ENCODE data around the gene SKP1. TPM values are rescaled to one million over a fixed set of nuclear protein-coding genes. Genes with fewer than 3 reads are reported as not detected.
A peak's percentile ranks its signal among the peaks of the same experiment; 100 is the strongest.

SKP1 gene
- total RNA-seq, 1 donor from 2014 or later, result 233 TPM

DNA sequence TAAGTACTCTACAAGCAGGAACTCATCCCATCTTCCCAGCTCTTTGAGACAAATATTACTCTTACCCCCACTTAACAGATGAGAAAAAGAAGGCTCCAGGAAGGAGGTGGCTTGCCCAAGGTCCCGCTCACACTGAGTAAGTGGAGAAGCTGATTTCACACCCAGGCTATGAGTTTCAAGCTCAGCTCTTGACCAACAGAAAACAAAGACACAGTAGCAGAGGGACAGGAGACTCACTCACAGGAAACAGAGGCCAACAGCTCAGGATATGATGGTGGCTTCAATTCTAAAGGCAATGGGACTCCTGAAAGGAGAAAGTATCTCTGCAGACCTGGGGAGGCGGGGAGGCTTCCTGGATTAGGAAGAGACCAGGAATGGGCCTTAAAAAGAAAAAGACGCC is 69.0 kb downstream of the SKP1 start:
- no peak for DNase-seq (ENCODE audit: low read depth)
- Histone ChIP-seq H3K36me3 (ENCODE audit: control insufficient read depth, insufficient read depth, low read length) (no peaks in the 10 kb centered on the region), H3K27me3 (ENCODE audit: control insufficient read depth, insufficient read depth, low read length) (peaks cover 6% of the 10 kb centered on the region), H3K4me3 (ENCODE audit: low read depth, low read length) (no peak overlapping the region)
- TF ChIP-seq, protein P1, sequence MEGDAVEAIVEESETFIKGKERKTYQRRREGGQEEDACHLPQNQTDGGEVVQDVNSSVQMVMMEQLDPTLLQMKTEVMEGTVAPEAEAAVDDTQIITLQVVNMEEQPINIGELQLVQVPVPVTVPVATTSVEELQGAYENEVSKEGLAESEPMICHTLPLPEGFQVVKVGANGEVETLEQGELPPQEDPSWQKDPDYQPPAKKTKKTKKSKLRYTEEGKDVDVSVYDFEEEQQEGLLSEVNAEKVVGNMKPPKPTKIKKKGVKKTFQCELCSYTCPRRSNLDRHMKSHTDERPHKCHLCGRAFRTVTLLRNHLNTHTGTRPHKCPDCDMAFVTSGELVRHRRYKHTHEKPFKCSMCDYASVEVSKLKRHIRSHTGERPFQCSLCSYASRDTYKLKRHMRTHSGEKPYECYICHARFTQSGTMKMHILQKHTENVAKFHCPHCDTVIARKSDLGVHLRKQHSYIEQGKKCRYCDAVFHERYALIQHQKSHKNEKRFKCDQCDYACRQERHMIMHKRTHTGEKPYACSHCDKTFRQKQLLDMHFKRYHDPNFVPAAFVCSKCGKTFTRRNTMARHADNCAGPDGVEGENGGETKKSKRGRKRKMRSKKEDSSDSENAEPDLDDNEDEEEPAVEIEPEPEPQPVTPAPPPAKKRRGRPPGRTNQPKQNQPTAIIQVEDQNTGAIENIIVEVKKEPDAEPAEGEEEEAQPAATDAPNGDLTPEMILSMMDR (IDR thresholded peaks at IDR 0.05; ENCODE audit: insufficient read depth, low read length, poor library complexity, severe bottlenecking), result no peak

DNA sequence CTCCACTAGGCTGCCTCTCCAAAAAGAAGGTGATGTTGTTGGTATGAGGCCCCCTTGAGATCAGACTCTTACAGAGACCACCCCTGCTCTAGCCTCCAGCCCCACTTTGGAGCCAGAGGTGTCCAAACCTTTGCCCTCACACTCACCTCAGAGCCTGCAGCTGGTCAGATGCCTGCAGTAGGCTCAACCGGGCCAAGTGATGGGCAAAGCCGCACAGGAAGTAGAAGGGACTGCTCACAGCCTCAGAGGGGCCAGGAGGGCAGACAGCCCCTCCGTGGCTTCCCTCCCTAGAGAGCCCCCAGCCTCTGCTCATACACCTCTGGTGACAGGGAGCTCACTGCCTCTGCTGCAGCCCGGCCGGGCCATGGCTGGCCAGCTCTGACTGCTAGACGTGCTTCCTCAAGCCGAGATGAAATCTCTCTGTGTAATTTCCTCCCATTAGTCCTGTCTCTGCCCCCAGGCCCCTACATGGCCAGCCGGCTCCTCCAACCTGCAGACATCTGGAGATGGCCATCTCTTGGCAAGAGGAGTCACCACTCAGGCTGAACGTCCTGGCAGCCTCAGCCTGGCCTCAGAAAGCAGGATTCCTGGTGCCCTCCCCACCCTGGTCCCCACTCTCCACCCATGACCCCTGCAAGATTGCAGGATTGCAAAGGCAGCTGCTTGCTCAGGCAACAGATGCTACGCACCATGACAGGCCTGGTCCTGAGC is 69.6 kb downstream of the SKP1 start:
- TF ChIP-seq, protein P1 (IDR thresholded peaks at IDR 0.05; ENCODE audit: insufficient read depth, low read length, poor library complexity, severe bottlenecking), result no peak
- Histone ChIP-seq H3K36me3 (ENCODE audit: control insufficient read depth, insufficient read depth, low read length) (no peaks in the 10 kb centered on the region), H3K27me3 (ENCODE audit: control insufficient read depth, insufficient read depth, low read length) (peaks cover 5% of the 10 kb centered on the region), H3K4me3 (ENCODE audit: low read depth, low read length) (no peak overlapping the region)
- no peak for DNase-seq (ENCODE audit: low read depth)

DNA sequence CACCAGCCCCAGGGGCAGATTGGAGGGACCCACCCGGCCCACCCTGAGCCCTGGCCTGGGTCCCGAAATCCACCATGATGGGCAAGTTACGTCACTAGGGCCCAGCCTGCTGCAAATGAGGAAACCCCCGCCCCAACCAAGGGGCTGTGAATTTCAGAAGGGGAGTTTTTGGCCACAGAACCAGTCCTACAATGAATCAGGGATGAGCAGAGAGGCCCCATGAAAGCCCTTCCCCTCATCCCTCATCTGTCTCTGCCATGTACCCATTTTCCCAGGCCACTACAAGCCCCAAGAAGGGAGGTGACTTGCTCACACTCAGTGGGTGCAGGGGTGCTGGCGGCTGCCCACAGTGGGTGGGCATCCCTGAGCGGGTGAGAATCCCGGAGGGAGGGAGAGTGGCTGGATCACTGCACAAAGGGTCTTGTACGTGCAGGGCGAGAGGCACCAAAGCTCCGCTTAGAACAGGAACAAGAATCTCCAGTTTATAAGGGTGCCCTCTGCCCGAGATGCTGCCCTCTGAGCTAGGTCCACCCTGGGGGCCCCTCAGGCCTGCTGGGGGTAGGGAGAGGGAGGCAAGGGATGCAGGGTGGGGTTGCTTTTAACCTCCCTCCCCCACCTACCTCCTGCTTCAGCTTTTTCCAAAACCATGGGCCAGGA is 72.6 kb downstream of the SKP1 start:
- Histone ChIP-seq H3K4me3 (ENCODE audit: low read depth, low read length) (no peak overlapping the region), H3K36me3 (ENCODE audit: control insufficient read depth, insufficient read depth, low read length) (no peaks in the 10 kb centered on the region), H3K27me3 (ENCODE audit: control insufficient read depth, insufficient read depth, low read length) (no peaks in the 10 kb centered on the region)
- TF ChIP-seq, protein P1 (IDR thresholded peaks at IDR 0.05; ENCODE audit: insufficient read depth, low read length, poor library complexity, severe bottlenecking), result no peak
- no peak for DNase-seq (ENCODE audit: low read depth)

DNA sequence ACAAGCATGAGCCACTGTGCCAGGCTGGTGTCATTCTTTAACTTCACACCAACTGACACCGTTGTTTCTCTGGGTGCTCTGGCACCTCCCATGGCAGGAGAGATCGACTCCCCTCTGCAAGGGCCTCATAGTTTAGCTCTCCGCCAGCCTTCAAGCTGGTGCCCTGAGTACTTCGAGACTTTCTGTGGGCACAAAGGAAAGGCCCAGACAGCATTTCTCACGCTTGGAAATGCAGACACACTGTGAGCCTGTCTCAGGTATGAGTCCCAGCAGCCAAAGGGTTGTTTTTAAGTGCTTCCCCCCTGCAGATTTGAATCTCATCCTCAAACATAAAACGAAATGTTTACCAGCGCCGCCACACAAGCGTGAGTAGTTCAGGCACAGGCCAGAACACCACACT is 73.4 kb downstream of the SKP1 start:
- TF ChIP-seq, protein P1 (IDR thresholded peaks at IDR 0.05; ENCODE audit: insufficient read depth, low read length, poor library complexity, severe bottlenecking), result no peak

DNA sequence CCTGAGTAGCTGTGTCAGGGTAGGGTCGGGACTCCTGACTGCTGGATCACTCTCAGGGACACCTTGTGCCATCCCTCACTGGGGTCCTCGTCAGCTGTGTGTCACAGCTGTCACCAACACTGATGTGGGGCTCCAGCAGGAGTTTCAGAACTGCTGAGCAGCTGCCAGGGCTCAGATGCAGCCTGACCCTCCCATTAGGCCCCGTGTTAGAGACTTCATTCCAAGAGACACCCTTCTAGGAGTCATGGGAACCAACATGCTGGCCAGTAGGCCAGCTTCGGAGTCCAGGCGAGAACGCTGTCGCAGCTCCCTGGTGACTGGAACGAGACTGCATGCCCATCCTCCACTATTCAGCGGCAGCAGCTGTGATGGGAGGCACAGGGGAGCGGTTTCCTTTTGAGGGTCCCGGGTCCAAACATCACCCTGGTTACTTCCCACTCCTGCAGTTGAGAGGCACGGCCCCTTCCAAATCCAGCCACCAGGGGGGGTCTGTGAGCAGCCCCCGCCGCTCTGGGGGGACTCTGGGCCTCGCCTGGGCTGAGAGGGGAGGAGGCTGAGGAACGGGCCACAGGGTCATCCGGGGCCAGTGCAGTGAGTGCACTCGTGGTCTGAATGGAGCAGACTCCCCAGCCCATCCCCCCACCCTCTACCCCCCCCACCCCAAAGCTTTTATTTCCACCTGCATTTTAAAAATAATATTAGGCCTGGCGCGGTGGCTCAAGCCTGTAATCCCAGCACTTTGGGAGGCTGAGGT is 74.9 kb downstream of the SKP1 start:
- no peak overlapping the region for H3K4me3 ChIP-seq (ENCODE audit: low read depth, low read length)
- no peaks in the 10 kb centered on the region for H3K36me3 ChIP-seq (ENCODE audit: control insufficient read depth, insufficient read depth, low read length)
- H3K27me3 ChIP-seq (ENCODE audit: control insufficient read depth, insufficient read depth, low read length), result no peaks in the 10 kb centered on the region
- DNase-seq (ENCODE audit: low read depth), result no peak
- TF ChIP-seq, protein P1 (IDR thresholded peaks at IDR 0.05; ENCODE audit: insufficient read depth, low read length, poor library complexity, severe bottlenecking), result peak; percentile 93

More for the DNA sequence above, 73.4 kb downstream of the SKP1 start:
- DNase-seq (ENCODE audit: low read depth), result no peak
- no peaks in the 10 kb centered on the region for H3K36me3 ChIP-seq (ENCODE audit: control insufficient read depth, insufficient read depth, low read length)
- no peaks in the 10 kb centered on the region for H3K27me3 ChIP-seq (ENCODE audit: control insufficient read depth, insufficient read depth, low read length)
- no peak overlapping the region for H3K4me3 ChIP-seq (ENCODE audit: low read depth, low read length)
